Bronchial epithelial cell (primary cell): ENCODE results near the gene SLC1A6. TPM values are rescaled to one million over a fixed set of nuclear protein-coding genes. Genes with fewer than 3 reads are reported as not detected.
"Not testable (repeated sequence)": the region's sequence is repeated elsewhere in the genome, so short reads cannot be mapped to it uniquely, and the experiment has no call there.

Source experiments
- DNase-seq: peaks from one replicate; pipeline ENCODE4 v3.0.0-alpha.2; 2010; ENCODE audit warnings: low read depth
- FAIRE-seq: peaks from 2 replicates; lab custom pipeline; 2011; peaks lifted over from hg19 to GRCh38; lab: Jason Lieb, UNC
- H3K27me3 ChIP-seq: 2 replicates; pipeline ENCODE4 v1.5.1; 2011; ENCODE audit warnings: low read length; ENCODE audit not compliant: control insufficient read depth, insufficient read depth
- H3K36me3 ChIP-seq: 2 replicates; pipeline ENCODE4 v1.5.1; 2011; ENCODE audit warnings: low read length; ENCODE audit not compliant: control insufficient read depth, insufficient read depth
- H3K4me3 ChIP-seq: 2 replicates; pipeline ENCODE4 v1.5.1; 2011; ENCODE audit warnings: mild to moderate bottlenecking, low read depth, low read length, control low read depth
- CTCF ChIP-seq: IDR thresholded peaks from 2 replicates; pipeline ENCODE4 v1.5.1; 2011; ENCODE audit warnings: mild to moderate bottlenecking, moderate library complexity, low read length, control low read depth, inconsistent platforms; ENCODE audit not compliant: insufficient read depth, severe bottlenecking
- total RNA-seq: library from RNA; depleted of rRNA; stranded (reverse); fragments of >200 nt; gene quantifications from 2 replicates; pipeline ENCODE4 v1.2.1, GENCODE V29; 2014

Gene SLC1A6
- total RNA-seq = not detected in 2 replicates

GRCh38 chr19:14979476-14980255 lies at the start of gene SLC1A6:
Gene SLC1A6, minus strand, starts transcription at chr19:14979864. Its CDS starts 6,954 bp downstream, at chr19:14972910.
- H3K27me3 ChIP-seq = peaks cover 2% of the 10 kb centered on the region

GRCh38 chr19:15028490-15028889 lies 48.8 kb upstream of the SLC1A6 start:
- FAIRE-seq (no peak), DNase-seq (no peak)
- no peaks in the 10 kb centered on the region for H3K27me3 ChIP-seq
- H3K36me3 ChIP-seq = no peaks in the 10 kb centered on the region
- no peak for TF ChIP-seq CTCF
- H3K4me3 ChIP-seq = no peak overlapping the region

More at GRCh38 chr19:14979476-14980255, at the start of gene SLC1A6:
- FAIRE-seq (no peak), DNase-seq (no peak)
- Histone ChIP-seq H3K36me3 (no peaks in the 10 kb centered on the region), H3K4me3 (no peak within 1 kb of the TSS)
- TF ChIP-seq CTCF = no peak

GRCh38 chr19:15025217-15025616 lies 45.6 kb upstream of the SLC1A6 start:
- Histone ChIP-seq H3K27me3 (no peaks in the 10 kb centered on the region), H3K4me3 (no peak overlapping the region), H3K36me3 (no peaks in the 10 kb centered on the region)
- peak; percentile 2 for TF ChIP-seq CTCF
- FAIRE-seq = no peak
- DNase-seq = no peak

GRCh38 chr19:15022752-15023151 lies 43.1 kb upstream of the SLC1A6 start:
- Histone ChIP-seq H3K4me3 (no peak overlapping the region), H3K36me3 (no peaks in the 10 kb centered on the region), H3K27me3 (no peaks in the 10 kb centered on the region)
- FAIRE-seq (no peak), DNase-seq (no peak)
- no peak for TF ChIP-seq CTCF

- Histone ChIP-seq H3K36me3 (no peaks in the 10 kb centered on the region), H3K4me3 (no peak overlapping the region), H3K27me3 (no peaks in the 10 kb centered on the region)
- FAIRE-seq = no peak
- no peak for TF ChIP-seq CTCF
- DNase-seq = no peak
Observed at GRCh38 chr19:15021286-15022007, 41.8 kb upstream of the SLC1A6 start.

- H3K4me3 ChIP-seq, FAIRE-seq, DNase-seq, H3K36me3 ChIP-seq, H3K27me3 ChIP-seq: not testable (repeated sequence)
Observed at GRCh38 chr19:15018836-15019235, 39.2 kb upstream of the SLC1A6 start.
